SK-N-SH (cell line): ENCODE measurements around the gene TEX19. TPM values are rescaled to one million over a fixed set of nuclear protein-coding genes. Genes with fewer than 3 reads are reported as not detected.
"Not testable (repeated sequence)": the region's sequence is repeated elsewhere in the genome, so short reads cannot be mapped to it uniquely, and the experiment has no call there.

ENCODE experiments used
- CTCF ChIA-PET: fragments of 300-600, 350-600 bp; formaldehyde crosslinking; extraction: SDS; loops from one replicate; lab custom pipeline; 2021; lab: Yijun Ruan, JAX
- POLR2A ChIA-PET: fragments of 350-600 bp; sonication (Branson Sonifier 250); formaldehyde crosslinking; extraction: SDS; loops from one replicate; lab custom pipeline; 2020; ENCODE audit warnings: antibody characterized with exemption, inconsistent platforms; lab: Yijun Ruan, JAX
- DNase-seq: peaks from one replicate; pipeline ENCODE4 v3.0.0; 2012
- H2AFZ ChIP-seq: fragments of 200-600 bp; sonication (generic); 2 replicates; pipeline ENCODE4 v1.8.1; 2016; ENCODE audit warnings: antibody characterized with exemption, mild to moderate bottlenecking, low read depth
- H3F3A ChIP-seq: fragments of 200-600 bp; sonication (generic); replicated peaks from 2 replicates; pipeline ENCODE3; 2016; ENCODE audit warnings: antibody characterized with exemption, mild to moderate bottlenecking; ENCODE audit not compliant: insufficient read depth
- H3K27ac ChIP-seq, 2 experiments: fragments of 200-500 bp in 1 of 2; fragments of 200-600 bp in 1 of 2; sonication (Bioruptor generic) in 1 of 2; sonication (generic), shearing (Covaris generic) in 1 of 2; 2 replicates each; pipeline versions ENCODE4 v1.5.1 to v1.6.1; 2014 to 2016; ENCODE audit warnings: low read depth in 2 of 2, inconsistent platforms in 1 of 2, low read length in 1 of 2, mild to moderate bottlenecking in 1 of 2, mixed read lengths in 1 of 2
- H3K27me3 ChIP-seq: fragments of 200-600 bp; sonication (generic), shearing (Covaris generic); 2 replicates; pipeline ENCODE4 v1.6.1; 2016; ENCODE audit warnings: mixed run types; ENCODE audit not compliant: insufficient read depth
- H3K36me3 ChIP-seq, 2 experiments: fragments of 200-500 bp in 1 of 2; fragments of 200-600 bp in 1 of 2; sonication (Bioruptor generic) in 1 of 2; sonication (generic) in 1 of 2; replicated peaks in 1 of 2; 2 replicates each; pipeline versions ENCODE3 to v1.5.1; 2014 to 2016; ENCODE audit warnings: low read length in 1 of 2, mild to moderate bottlenecking in 1 of 2; ENCODE audit not compliant: insufficient read depth in 2 of 2, control insufficient read depth in 1 of 2
- H3K4me1 ChIP-seq, 2 experiments: fragments of 200-500 bp in 1 of 2; fragments of 200-600 bp in 1 of 2; sonication (Bioruptor generic) in 1 of 2; sonication (generic), shearing (Covaris generic) in 1 of 2; 2 replicates each; pipeline versions ENCODE4 v1.5.1 to v1.6.1; 2014 to 2016; ENCODE audit warnings: low read depth in 1 of 2, low read length in 1 of 2, mixed run types in 1 of 2; ENCODE audit not compliant: insufficient read depth in 2 of 2, control insufficient read depth in 1 of 2
- H3K4me2 ChIP-seq: fragments of 200-600 bp; sonication (generic), shearing (Covaris generic); 2 replicates; pipeline ENCODE4 v1.6.1; 2017; ENCODE audit warnings: mixed run types
- H3K4me3 ChIP-seq, 2 experiments: fragments of 200-500 bp in 1 of 2; fragments of 200-600 bp in 1 of 2; sonication (Bioruptor generic) in 1 of 2; sonication (generic), shearing (Covaris generic) in 1 of 2; 2 replicates each; pipeline versions ENCODE4 v1.5.1 to v1.8.1; 2014 to 2016; ENCODE audit warnings: low read depth in 2 of 2, inconsistent platforms in 1 of 2, low read length in 1 of 2, mild to moderate bottlenecking in 1 of 2, mixed read lengths in 1 of 2, moderate library complexity in 1 of 2
- H3K79me2 ChIP-seq: fragments of 200-600 bp; sonication (generic); 2 replicates; pipeline ENCODE4 v1.8.1; 2017; ENCODE audit warnings: mild to moderate bottlenecking; ENCODE audit not compliant: insufficient read depth
- H3K9ac ChIP-seq: fragments of 200-600 bp; sonication (generic); 2 replicates; pipeline ENCODE4 v1.6.1; 2017; ENCODE audit warnings: mixed run types
- H3K9me2 ChIP-seq: fragments of 200-600 bp; sonication (generic); 2 replicates; pipeline ENCODE4 v1.6.1; 2017; ENCODE audit warnings: mixed run types
- H3K9me3 ChIP-seq: fragments of 200-600 bp; sonication (generic); 2 replicates; pipeline ENCODE4 v1.6.1; 2017; ENCODE audit warnings: mixed run types, mild to moderate bottlenecking, moderate library complexity
- H4K20me1 ChIP-seq: fragments of 200-600 bp; sonication (generic); 2 replicates; pipeline ENCODE4 v1.6.1; 2017; ENCODE audit warnings: mild to moderate bottlenecking, mixed run types; ENCODE audit not compliant: insufficient read depth
- EP300 ChIP-seq, 2 experiments: IDR thresholded peaks; 2 replicates each; pipeline versions ENCODE4 v1.4.0 to v1.6.1; 2012; ENCODE audit warnings: borderline replicate concordance in 1 of 2, low read depth in 1 of 2, low read length in 1 of 2
- EZH2phosphoT487 ChIP-seq: fragments of 200-600 bp; sonication (generic); IDR thresholded peaks from 2 replicates; pipeline ENCODE4 v1.6.1; 2017; ENCODE audit warnings: low read depth, mixed run types, mild to moderate bottlenecking, antibody characterized with exemption, moderate library complexity, borderline replicate concordance
- NFIC ChIP-seq: IDR thresholded peaks from 2 replicates; pipeline ENCODE4 v1.4.0; 2012; ENCODE audit warnings: borderline replicate concordance
- RAD21 ChIP-seq: IDR thresholded peaks from 2 replicates; pipeline ENCODE4 v1.6.1; 2012; ENCODE audit warnings: mild to moderate bottlenecking, low read length
- RFX5 ChIP-seq: IDR thresholded peaks from 2 replicates; pipeline ENCODE4 v1.6.1; 2012; ENCODE audit warnings: mild to moderate bottlenecking, improper control_type of control experiment, low read length
- RXRA ChIP-seq: IDR thresholded peaks from 2 replicates; pipeline ENCODE4 v1.4.0; 2012; ENCODE audit warnings: low read depth, mild to moderate bottlenecking, borderline replicate concordance
- SIN3A ChIP-seq: IDR thresholded peaks from 2 replicates; pipeline ENCODE4 v1.6.1; 2012; ENCODE audit warnings: low read depth, mild to moderate bottlenecking, low read length, moderate library complexity, borderline replicate concordance
- TEAD4 ChIP-seq: IDR thresholded peaks from 2 replicates; pipeline ENCODE4 v1.4.0; 2012; ENCODE audit warnings: mild to moderate bottlenecking, borderline replicate concordance; ENCODE audit not compliant: insufficient read depth
- USF1 ChIP-seq: IDR thresholded peaks from 2 replicates; pipeline ENCODE4 v1.4.0; 2012; ENCODE audit warnings: low read depth, borderline replicate concordance
- WGBS: methylation state at CpG from one replicate; pipeline ENCODE4 v1.1.6; 2017; ENCODE audit warnings: low lambda C conversion rate; 5-methylcytosine and 5-hydroxymethylcytosine counted together
- polyA plus RNA-seq, 3 experiments: library from polyadenylated mRNA; depleted of rRNA; stranded (reverse); fragments of >200 nt; gene quantifications; 2 replicates each; pipeline ENCODE4 v1.2.3, GENCODE V29; 2012

The TEX19 gene
- polyA plus RNA-seq, 1 of the 3 experiments (the other 2 are of a cell fraction): 0.10 TPM

GRCh38 chr17:82374626-82375331 lies 15.7 kb downstream of the TEX19 start (continued):
- TF ChIP-seq USF1 (no peak), RFX5 (no peak), RAD21 (no peak), EP300 (IDR thresholded peaks at IDR 0.05; ENCODE audit: borderline replicate concordance in 1 of 2, low read depth in 1 of 2, low read length in 1 of 2) (no peak), RXRA (no peak)
- TF ChIP-seq, all 33 proteins: peak for 0

- TF ChIP-seq EZH2phosphoT487 (0 out of 2 replicates have a peak, but pooled peaks have one; percentile 35), NFIC (no peak)
- Histone ChIP-seq H3K4me1 (peaks cover 2 to 29% of the 10 kb centered on the region in 2 experiments; a peak in 2 of 4 replicates), H3F3A (peaks cover 5% of the 10 kb centered on the region), H3K9ac (no peak overlapping the region), H3K4me2 (peak overlapping the region; percentile 72; the same call in 1 of the 2 replicates), H3K27ac (no peak overlapping the region), H3K9me2 (no peaks in the 10 kb centered on the region), H3K9me3 (no peaks in the 10 kb centered on the region), H2AFZ (no peak overlapping the region), H3K4me3 (no peak overlapping the region), H3K79me2 (no peaks in the 10 kb centered on the region), H4K20me1 (no peaks in the 10 kb centered on the region), H3K36me3 (no peaks in the 10 kb centered on the region), H3K27me3 (peaks cover 91% of the 10 kb centered on the region)
- ChIA-PET POLR2A (no interaction called here), CTCF (interaction anchor here (0.6 to 3.1 kb wide), 9 partner anchors 9 to 1854 kb away, joined by 3 to 20 read pairs (median 4); partner anchors contain the start of gene SECTM1)
- WGBS: 30% methylated on average over 41 of the region's 46 CpGs
- peak; percentile 59 for DNase-seq
Measured at GRCh38 chr17:82375359-82376041, 16.5 kb downstream of the TEX19 start.

- H3K4me2 ChIP-seq: no peak overlapping the region; the same call in 1 of the 2 replicates
Measured at GRCh38 chr17:82376042-82376730, 17.1 kb downstream of the TEX19 start.

GRCh38 chr17:82377294-82377693 lies 18.2 kb downstream of the TEX19 start:
- Histone ChIP-seq H3K4me1 (peaks cover 0 to 30% of the 10 kb centered on the region in 2 experiments; a peak in 2 of 4 replicates), H3K27me3 (peaks cover 77% of the 10 kb centered on the region)
- H3K79me2 ChIP-seq, H3K4me2 ChIP-seq, H3K9ac ChIP-seq, H2AFZ ChIP-seq, H3K27ac ChIP-seq, H3K9me3 ChIP-seq, H3F3A ChIP-seq, H4K20me1 ChIP-seq, H3K4me3 ChIP-seq, DNase-seq, H3K9me2 ChIP-seq, POLR2A ChIA-PET, H3K36me3 ChIP-seq: not testable (repeated sequence)
- CTCF ChIA-PET: interaction anchor here (1.8 kb wide), 1 partner anchor 36 kb away, joined by 5 read pairs; no protein-coding TSS in a partner anchor
- 34% methylated on average over 3 of the region's 5 CpGs for WGBS

More at GRCh38 chr17:82376042-82376730, 17.1 kb downstream of the TEX19 start:
- Histone ChIP-seq H4K20me1 (no peaks in the 10 kb centered on the region), H3K9ac (no peak overlapping the region), H3K4me1 (peaks cover 0 to 29% of the 10 kb centered on the region in 2 experiments; a peak in 2 of 4 replicates), H3K79me2 (no peaks in the 10 kb centered on the region), H3K4me3 (no peak overlapping the region), H3K9me2 (no peaks in the 10 kb centered on the region), H3K36me3 (no peaks in the 10 kb centered on the region), H3K9me3 (no peaks in the 10 kb centered on the region), H3K27me3 (peaks cover 88% of the 10 kb centered on the region), H3K27ac (no peak overlapping the region), H2AFZ (no peak overlapping the region), H3F3A (peaks cover 9% of the 10 kb centered on the region)
- DNase-seq: no peak
- ChIA-PET POLR2A (no interaction called here), CTCF (interaction anchor here (0.6 to 3.1 kb wide), 7 partner anchors 9 to 1854 kb away, joined by 3 to 20 read pairs (median 4); no protein-coding TSS in a partner anchor)
- 45% methylated on average over 14 of the region's 16 CpGs for WGBS
- no peak for TF ChIP-seq SIN3A
- no peak for TF ChIP-seq TEAD4
- no peak for TF ChIP-seq USF1
